Prostate gland (tissue), 2 donors: ENCODE results near the gene CFAP99. TPM values are rescaled to one million over a fixed set of nuclear protein-coding genes. Genes with fewer than 3 reads are reported as not detected.
"Not testable (repeated sequence)": the region's sequence is repeated elsewhere in the genome, so short reads cannot be mapped to it uniquely, and the experiment has no call there.

Source experiments
- DNase-seq: peaks from one replicate; pipeline ENCODE4 v3.0.0-alpha.2; 2019; ENCODE audit warnings: low spot score
- H3K27ac ChIP-seq, 2 donors: fragments of 200-600 bp; sonication (generic); 2 replicates each; pipeline ENCODE4 v1.5.1; 2017 to 2019
- H3K27me3 ChIP-seq: fragments of 200-600 bp; sonication (generic); replicated peaks from 2 replicates; pipeline ENCODE4 v1.5.1; 2019; ENCODE audit not compliant: insufficient read depth
- H3K36me3 ChIP-seq, 2 donors: fragments of 200-600 bp; sonication (generic); 1 replicate in 1 of 2; 2 replicates in 1 of 2; pipeline versions ENCODE4 v1.5.1 to v1.8.1; 2017 to 2019
- H3K4me1 ChIP-seq: fragments of 200-600 bp; sonication (generic); replicated peaks from 2 replicates; pipeline ENCODE4 v1.5.1; 2019
- H3K4me3 ChIP-seq, 2 donors: fragments of 200-600 bp; sonication (generic); 2 replicates each; pipeline ENCODE4 v1.5.1; 2017 to 2019
- H3K9me3 ChIP-seq: fragments of 200-600 bp; sonication (generic); 2 replicates; pipeline ENCODE4 v1.5.1; 2017
- CTCF ChIP-seq, 4 experiments: fragments of 200-600 bp in 2 of 4; fragments of 450-650 bp in 2 of 4; sonication (generic) in 2 of 4; IDR thresholded peaks; 1 replicate in 3 of 4; 2 replicates in 1 of 4; pipeline ENCODE4 v1.5.1; 2016 to 2019; ENCODE audit warnings: antibody characterized with exemption in 4 of 4, mild to moderate bottlenecking in 2 of 4, moderate library complexity in 2 of 4
- POLR2A ChIP-seq: fragments of 450-650 bp; IDR thresholded peaks from one replicate; pipeline ENCODE4 v1.6.1; 2016; ENCODE audit warnings: antibody characterized with exemption, mild to moderate bottlenecking
- POLR2AphosphoS5 ChIP-seq: sonication (generic); formaldehyde crosslinking; IDR thresholded peaks from one replicate; pipeline ENCODE4 v1.6.1; 2017; ENCODE audit warnings: antibody characterized with exemption
- WGBS: methylation state at CpG from one replicate; pipeline ENCODE4 v1.1.5; 2018; 5-methylcytosine and 5-hydroxymethylcytosine counted together
- intact Hi-C: fragments of 100-400 bp; cut with DNase I; formaldehyde crosslinking; loops from one replicate; pipeline ENCODE4 v1.14.2; 2022
- total RNA-seq, 2 donors: library from RNA; depleted of rRNA; stranded (reverse); fragments of >200 nt; gene quantifications; one replicate each; pipeline ENCODE4 v1.1.0, GENCODE V29; 2016

The CFAP99 gene
- total RNA-seq, 2 donors from 2014 or later, result 0.18 to 7.4 TPM

- intact Hi-C loops, result no loop called here
- Histone ChIP-seq H3K4me3 (no peak overlapping the region), H3K27me3 (no peaks in the 10 kb centered on the region), H3K9me3 (no peaks in the 10 kb centered on the region), H3K27ac (no peak overlapping the region), H3K36me3 (no peaks in the 10 kb centered on the region), H3K4me1 (no peaks in the 10 kb centered on the region)
- no peak for TF ChIP-seq CTCF (IDR thresholded peaks at IDR 0.05)
- no peak for TF ChIP-seq POLR2AphosphoS5
- TF ChIP-seq POLR2A, result no peak
- DNase-seq, result no peak
- WGBS, result 71% methylated on average over 3 of the region's 3 CpGs
Measured at GRCh38 chr4:2378898-2379297, 39.9 kb upstream of the CFAP99 start.

- H3K4me3 ChIP-seq, H3K27me3 ChIP-seq, H3K36me3 ChIP-seq, H3K27ac ChIP-seq, H3K9me3 ChIP-seq, DNase-seq, intact Hi-C loops, H3K4me1 ChIP-seq: not testable (repeated sequence)
- WGBS, result 81% methylated on average over 6 of the region's 6 CpGs
Measured at GRCh38 chr4:2380589-2380988, 38.2 kb upstream of the CFAP99 start.

GRCh38 chr4:2382769-2383202, 36.0 kb upstream of the CFAP99 start:
- intact Hi-C loops, H3K4me3 ChIP-seq, H3K27ac ChIP-seq, H3K9me3 ChIP-seq, H3K36me3 ChIP-seq, H3K4me1 ChIP-seq, H3K27me3 ChIP-seq, DNase-seq: not testable (repeated sequence)
- WGBS, result 82% methylated on average over 7 of the region's 7 CpGs

GRCh38 chr4:2383220-2383631, 35.5 kb upstream of the CFAP99 start:
- H3K36me3 ChIP-seq, H3K27ac ChIP-seq, intact Hi-C loops, DNase-seq, H3K4me1 ChIP-seq, H3K9me3 ChIP-seq, H3K27me3 ChIP-seq, H3K4me3 ChIP-seq: not testable (repeated sequence)
- 84% methylated on average over 8 of the region's 8 CpGs for WGBS

- TF ChIP-seq CTCF (IDR thresholded peaks at IDR 0.05) (no peak), POLR2AphosphoS5 (no peak), POLR2A (no peak)
- Histone ChIP-seq H3K4me3 (no peak overlapping the region), H3K9me3 (no peaks in the 10 kb centered on the region), H3K27me3 (no peaks in the 10 kb centered on the region), H3K4me1 (no peaks in the 10 kb centered on the region), H3K36me3 (no peaks in the 10 kb centered on the region), H3K27ac (no peak overlapping the region)
- no peak for DNase-seq
- WGBS, result 90% methylated on average over 5 of the region's 5 CpGs
- intact Hi-C loops, result no loop called here
Measured at GRCh38 chr4:2383760-2384159, 35.0 kb upstream of the CFAP99 start.

- H3K36me3 ChIP-seq, result no peaks in the 10 kb centered on the region
- intact Hi-C loops, result no loop called here
- 76% methylated on average over 6 of the region's 6 CpGs for WGBS
Measured at GRCh38 chr4:2384245-2384644, 34.5 kb upstream of the CFAP99 start.

More at GRCh38 chr4:2384245-2384644, 34.5 kb upstream of the CFAP99 start:
- H3K4me3 ChIP-seq, result no peak overlapping the region
- H3K9me3 ChIP-seq, result no peaks in the 10 kb centered on the region
- H3K27ac ChIP-seq, result no peak overlapping the region
- no peak for DNase-seq
- no peaks in the 10 kb centered on the region for H3K4me1 ChIP-seq
- H3K27me3 ChIP-seq, result no peaks in the 10 kb centered on the region
- TF ChIP-seq POLR2A (no peak), CTCF (IDR thresholded peaks at IDR 0.05) (no peak), POLR2AphosphoS5 (no peak)
